ENCODE data around the gene FGFR4.
A peak's percentile ranks its signal among the peaks of the same experiment; 100 is the strongest.

The FGFR4 gene

GRCh38 chr5:177126771-177127170 is 40.1 kb downstream of the FGFR4 start:
- TF ChIP-seq CTCF (IDR thresholded peaks at IDR 0.05; ENCODE audit: borderline replicate concordance, extremely low read depth, low read length, poor library complexity, severe bottlenecking) (no peak), EZH2 (IDR thresholded peaks at IDR 0.05; ENCODE audit: borderline replicate concordance, low read depth, low read length, severe bottlenecking) (no peak)

GRCh38 chr5:177128551-177128981 is 41.9 kb downstream of the FGFR4 start:
- TF ChIP-seq EZH2 (IDR thresholded peaks at IDR 0.05; ENCODE audit: borderline replicate concordance, low read depth, low read length, severe bottlenecking) = no peak
- no peak for TF ChIP-seq CTCF (IDR thresholded peaks at IDR 0.05; ENCODE audit: borderline replicate concordance, extremely low read depth, low read length, poor library complexity, severe bottlenecking)
- Histone ChIP-seq H3K9me3 (ENCODE audit: insufficient read depth, low read length, severe bottlenecking) (no peaks in the 10 kb centered on the region), H3K4me1 (ENCODE audit: insufficient read depth, low read length) (no peaks in the 10 kb centered on the region; the same call in 1 of the 2 replicates), H3K79me2 (ENCODE audit: insufficient read depth, low read length) (no peaks in the 10 kb centered on the region), H2AFZ (ENCODE audit: low read depth, low read length) (no peak overlapping the region), H3K9ac (ENCODE audit: low read depth, low read length) (no peak overlapping the region), H3K4me2 (ENCODE audit: insufficient read depth, low read length) (no peak overlapping the region), H3K27me3 (ENCODE audit: insufficient read depth, low read length, poor library complexity) (no peaks in the 10 kb centered on the region), H4K20me1 (ENCODE audit: insufficient read depth, low read length) (no peaks in the 10 kb centered on the region), H3K27ac (ENCODE audit: low read length) (no peak overlapping the region), H3K4me3 (ENCODE audit: low read depth in 1 of 2, low read length in 2 of 2) (no peak overlapping the region), H3K36me3 (ENCODE audit: insufficient read depth, low read length) (no peaks in the 10 kb centered on the region)
- ATAC-seq (ENCODE audit: insufficient read depth, low read depth) (no peak), DNase-seq (peak; percentile 19)

More at GRCh38 chr5:177126771-177127170, 40.1 kb downstream of the FGFR4 start:
- Histone ChIP-seq H3K27ac (ENCODE audit: low read length) (no peak overlapping the region), H2AFZ (ENCODE audit: low read depth, low read length) (no peak overlapping the region), H3K4me2 (ENCODE audit: insufficient read depth, low read length) (no peak overlapping the region), H3K79me2 (ENCODE audit: insufficient read depth, low read length) (no peaks in the 10 kb centered on the region), H3K9ac (ENCODE audit: low read depth, low read length) (no peak overlapping the region), H3K9me3 (ENCODE audit: insufficient read depth, low read length, severe bottlenecking) (no peaks in the 10 kb centered on the region), H3K4me3 (ENCODE audit: low read depth in 1 of 2, low read length in 2 of 2) (no peak overlapping the region), H3K36me3 (ENCODE audit: insufficient read depth, low read length) (no peaks in the 10 kb centered on the region), H3K4me1 (ENCODE audit: insufficient read depth, low read length) (no peaks in the 10 kb centered on the region), H3K27me3 (ENCODE audit: insufficient read depth, low read length, poor library complexity) (no peaks in the 10 kb centered on the region), H4K20me1 (ENCODE audit: insufficient read depth, low read length) (no peaks in the 10 kb centered on the region)
- DNase-seq (no peak), ATAC-seq (ENCODE audit: insufficient read depth, low read depth) (no peak)

GRCh38 chr5:177130211-177131018 is 43.7 kb downstream of the FGFR4 start:
- Histone ChIP-seq H2AFZ (ENCODE audit: low read depth, low read length) (no peak overlapping the region), H3K4me3 (ENCODE audit: low read depth in 1 of 2, low read length in 2 of 2) (no peak overlapping the region), H3K36me3 (ENCODE audit: insufficient read depth, low read length) (peaks cover 5% of the 10 kb centered on the region), H3K9me3 (ENCODE audit: insufficient read depth, low read length, severe bottlenecking) (no peaks in the 10 kb centered on the region), H3K27me3 (ENCODE audit: insufficient read depth, low read length, poor library complexity) (no peaks in the 10 kb centered on the region), H3K27ac (ENCODE audit: low read length) (no peak overlapping the region), H3K4me2 (ENCODE audit: insufficient read depth, low read length) (no peak overlapping the region), H3K4me1 (ENCODE audit: insufficient read depth, low read length) (peaks cover 8% of the 10 kb centered on the region), H3K9ac (ENCODE audit: low read depth, low read length) (no peak overlapping the region), H4K20me1 (ENCODE audit: insufficient read depth, low read length) (no peaks in the 10 kb centered on the region), H3K79me2 (ENCODE audit: insufficient read depth, low read length) (peaks cover 11% of the 10 kb centered on the region)
- no peak for ATAC-seq (ENCODE audit: insufficient read depth, low read depth)
- no peak for DNase-seq
- TF ChIP-seq EZH2 (IDR thresholded peaks at IDR 0.05; ENCODE audit: borderline replicate concordance, low read depth, low read length, severe bottlenecking) (no peak), CTCF (IDR thresholded peaks at IDR 0.05; ENCODE audit: borderline replicate concordance, extremely low read depth, low read length, poor library complexity, severe bottlenecking) (no peak)
